SK-N-SH (cell line): ENCODE measurements around the gene KCNH4. TPM values are rescaled to one million over a fixed set of nuclear protein-coding genes. Genes with fewer than 3 reads are reported as not detected.

Experiments used
- CTCF ChIA-PET: fragments of 300-600, 350-600 bp; formaldehyde crosslinking; extraction: SDS; loops from one replicate; lab custom pipeline; 2021; lab: Yijun Ruan, JAX
- POLR2A ChIA-PET: fragments of 350-600 bp; sonication (Branson Sonifier 250); formaldehyde crosslinking; extraction: SDS; loops from one replicate; lab custom pipeline; 2020; ENCODE audit warnings: antibody characterized with exemption, inconsistent platforms; lab: Yijun Ruan, JAX
- DNase-seq: peaks from one replicate; pipeline ENCODE4 v3.0.0; 2012
- H2AFZ ChIP-seq: fragments of 200-600 bp; sonication (generic); 2 replicates; pipeline ENCODE4 v1.8.1; 2016; ENCODE audit warnings: antibody characterized with exemption, mild to moderate bottlenecking, low read depth
- H3F3A ChIP-seq: fragments of 200-600 bp; sonication (generic); replicated peaks from 2 replicates; pipeline ENCODE3; 2016; ENCODE audit warnings: antibody characterized with exemption, mild to moderate bottlenecking; ENCODE audit not compliant: insufficient read depth
- H3K27ac ChIP-seq, 2 experiments: fragments of 200-500 bp in 1 of 2; fragments of 200-600 bp in 1 of 2; sonication (Bioruptor generic) in 1 of 2; sonication (generic), shearing (Covaris generic) in 1 of 2; 2 replicates each; pipeline versions ENCODE4 v1.5.1 to v1.6.1; 2014 to 2016; ENCODE audit warnings: low read depth in 2 of 2, inconsistent platforms in 1 of 2, low read length in 1 of 2, mild to moderate bottlenecking in 1 of 2, mixed read lengths in 1 of 2
- H3K27me3 ChIP-seq: fragments of 200-600 bp; sonication (generic), shearing (Covaris generic); 2 replicates; pipeline ENCODE4 v1.6.1; 2016; ENCODE audit warnings: mixed run types; ENCODE audit not compliant: insufficient read depth
- H3K36me3 ChIP-seq, 2 experiments: fragments of 200-500 bp in 1 of 2; fragments of 200-600 bp in 1 of 2; sonication (Bioruptor generic) in 1 of 2; sonication (generic) in 1 of 2; replicated peaks in 1 of 2; 2 replicates each; pipeline versions ENCODE3 to v1.5.1; 2014 to 2016; ENCODE audit warnings: low read length in 1 of 2, mild to moderate bottlenecking in 1 of 2; ENCODE audit not compliant: insufficient read depth in 2 of 2, control insufficient read depth in 1 of 2
- H3K4me1 ChIP-seq, 2 experiments: fragments of 200-500 bp in 1 of 2; fragments of 200-600 bp in 1 of 2; sonication (Bioruptor generic) in 1 of 2; sonication (generic), shearing (Covaris generic) in 1 of 2; 2 replicates each; pipeline versions ENCODE4 v1.5.1 to v1.6.1; 2014 to 2016; ENCODE audit warnings: low read depth in 1 of 2, low read length in 1 of 2, mixed run types in 1 of 2; ENCODE audit not compliant: insufficient read depth in 2 of 2, control insufficient read depth in 1 of 2
- H3K4me2 ChIP-seq: fragments of 200-600 bp; sonication (generic), shearing (Covaris generic); 2 replicates; pipeline ENCODE4 v1.6.1; 2017; ENCODE audit warnings: mixed run types
- H3K4me3 ChIP-seq, 2 experiments: fragments of 200-500 bp in 1 of 2; fragments of 200-600 bp in 1 of 2; sonication (Bioruptor generic) in 1 of 2; sonication (generic), shearing (Covaris generic) in 1 of 2; 2 replicates each; pipeline versions ENCODE4 v1.5.1 to v1.8.1; 2014 to 2016; ENCODE audit warnings: low read depth in 2 of 2, inconsistent platforms in 1 of 2, low read length in 1 of 2, mild to moderate bottlenecking in 1 of 2, mixed read lengths in 1 of 2, moderate library complexity in 1 of 2
- H3K79me2 ChIP-seq: fragments of 200-600 bp; sonication (generic); 2 replicates; pipeline ENCODE4 v1.8.1; 2017; ENCODE audit warnings: mild to moderate bottlenecking; ENCODE audit not compliant: insufficient read depth
- H3K9ac ChIP-seq: fragments of 200-600 bp; sonication (generic); 2 replicates; pipeline ENCODE4 v1.6.1; 2017; ENCODE audit warnings: mixed run types
- H3K9me2 ChIP-seq: fragments of 200-600 bp; sonication (generic); 2 replicates; pipeline ENCODE4 v1.6.1; 2017; ENCODE audit warnings: mixed run types
- H3K9me3 ChIP-seq: fragments of 200-600 bp; sonication (generic); 2 replicates; pipeline ENCODE4 v1.6.1; 2017; ENCODE audit warnings: mixed run types, mild to moderate bottlenecking, moderate library complexity
- H4K20me1 ChIP-seq: fragments of 200-600 bp; sonication (generic); 2 replicates; pipeline ENCODE4 v1.6.1; 2017; ENCODE audit warnings: mild to moderate bottlenecking, mixed run types; ENCODE audit not compliant: insufficient read depth
- EZH2phosphoT487 ChIP-seq: fragments of 200-600 bp; sonication (generic); IDR thresholded peaks from 2 replicates; pipeline ENCODE4 v1.6.1; 2017; ENCODE audit warnings: low read depth, mixed run types, mild to moderate bottlenecking, antibody characterized with exemption, moderate library complexity, borderline replicate concordance
- FOSL2 ChIP-seq: IDR thresholded peaks from 2 replicates; pipeline ENCODE4 v1.4.0; 2012; ENCODE audit warnings: low read depth, mild to moderate bottlenecking, moderate library complexity, borderline replicate concordance
- FOXM1 ChIP-seq: IDR thresholded peaks from 2 replicates; pipeline ENCODE4 v1.4.0; 2012; ENCODE audit warnings: low read depth, mild to moderate bottlenecking
- GABPA ChIP-seq: IDR thresholded peaks from 2 replicates; pipeline ENCODE4 v1.4.0; 2012; ENCODE audit warnings: low read depth, mild to moderate bottlenecking
- MXI1 ChIP-seq: IDR thresholded peaks from 2 replicates; pipeline ENCODE4 v1.6.1; 2012; ENCODE audit warnings: mild to moderate bottlenecking, low read depth, low read length, improper control_type of control experiment
- POLR2AphosphoS5 ChIP-seq: IDR thresholded peaks from 2 replicates; pipeline ENCODE4 v1.6.1; 2012; ENCODE audit warnings: low read depth, low read length
- RAD21 ChIP-seq: IDR thresholded peaks from 2 replicates; pipeline ENCODE4 v1.6.1; 2012; ENCODE audit warnings: mild to moderate bottlenecking, low read length
- RXRA ChIP-seq: IDR thresholded peaks from 2 replicates; pipeline ENCODE4 v1.4.0; 2012; ENCODE audit warnings: low read depth, mild to moderate bottlenecking, borderline replicate concordance
- SIN3A ChIP-seq: IDR thresholded peaks from 2 replicates; pipeline ENCODE4 v1.6.1; 2012; ENCODE audit warnings: low read depth, mild to moderate bottlenecking, low read length, moderate library complexity, borderline replicate concordance
- TEAD4 ChIP-seq: IDR thresholded peaks from 2 replicates; pipeline ENCODE4 v1.4.0; 2012; ENCODE audit warnings: mild to moderate bottlenecking, borderline replicate concordance; ENCODE audit not compliant: insufficient read depth
- YY1 ChIP-seq: IDR thresholded peaks from 2 replicates; pipeline ENCODE4 v1.4.0; 2012; ENCODE audit warnings: low read depth, mild to moderate bottlenecking
- WGBS: methylation state at CpG from one replicate; pipeline ENCODE4 v1.1.6; 2017; ENCODE audit warnings: low lambda C conversion rate; 5-methylcytosine and 5-hydroxymethylcytosine counted together
- polyA plus RNA-seq, 3 experiments: library from polyadenylated mRNA; depleted of rRNA; stranded (reverse); fragments of >200 nt; gene quantifications; 2 replicates each; pipeline ENCODE4 v1.2.3, GENCODE V29; 2012
- TF ChIP-seq, protein P1 (sequence below): IDR thresholded peaks from 2 replicates; pipeline ENCODE4; 2012
- TF ChIP-seq, protein P2 (sequence below): IDR thresholded peaks from 2 replicates; pipeline ENCODE4 v1.6.1; 2012; ENCODE audit warnings: mild to moderate bottlenecking, low read depth, low read length, moderate library complexity
- TF ChIP-seq, protein P3 (sequence below): IDR thresholded peaks from 2 replicates; pipeline ENCODE4 v1.4.0; 2012; ENCODE audit warnings: low read depth, borderline replicate concordance
- TF ChIP-seq, protein P4 (sequence below): fragments of 200-600 bp; sonication (generic); IDR thresholded peaks from 2 replicates; pipeline ENCODE4 v1.6.1; 2017; ENCODE audit warnings: antibody characterized with exemption, mild to moderate bottlenecking, moderate library complexity

KCNH4 gene
- polyA plus RNA-seq, 1 of the 3 experiments (the other 2 are of a cell fraction), result 0.46 TPM

DNA sequence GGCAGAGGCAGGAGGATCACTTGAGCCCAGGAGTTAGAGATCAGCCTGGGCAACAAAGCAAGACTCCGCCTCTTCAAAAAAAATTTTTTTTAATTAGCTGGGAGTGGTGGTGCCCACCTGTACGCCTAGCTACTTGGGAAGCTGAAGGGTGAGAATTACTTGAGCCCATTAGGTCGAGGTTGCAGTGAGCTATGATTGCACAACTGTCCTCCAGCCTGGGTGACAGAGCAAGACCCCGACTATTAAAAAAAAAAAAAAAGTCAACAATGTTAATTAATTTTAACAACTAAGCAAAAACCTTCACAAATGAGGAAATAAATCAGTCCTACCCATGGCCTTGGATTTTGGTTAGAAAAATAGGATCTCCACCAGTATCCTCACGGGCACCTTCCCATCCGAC is 73.8 kb downstream of the KCNH4 start:
- peak overlapping the region; percentile 87 for H3K4me2 ChIP-seq
- peak overlapping the region; percentile 86; the same call in 1 of the 2 replicates for H2AFZ ChIP-seq
- WGBS, result 48% methylated on average over 6 of the region's 6 CpGs
- no peak overlapping the region for H3K27ac ChIP-seq
- H3K4me1 ChIP-seq, result peaks cover 0 to 11% of the 10 kb centered on the region in 2 experiments; a peak in 1 of 4 replicates
- H3K4me3 ChIP-seq, result peak overlapping the region; percentile 41 to 59
- TF ChIP-seq, protein P1, sequence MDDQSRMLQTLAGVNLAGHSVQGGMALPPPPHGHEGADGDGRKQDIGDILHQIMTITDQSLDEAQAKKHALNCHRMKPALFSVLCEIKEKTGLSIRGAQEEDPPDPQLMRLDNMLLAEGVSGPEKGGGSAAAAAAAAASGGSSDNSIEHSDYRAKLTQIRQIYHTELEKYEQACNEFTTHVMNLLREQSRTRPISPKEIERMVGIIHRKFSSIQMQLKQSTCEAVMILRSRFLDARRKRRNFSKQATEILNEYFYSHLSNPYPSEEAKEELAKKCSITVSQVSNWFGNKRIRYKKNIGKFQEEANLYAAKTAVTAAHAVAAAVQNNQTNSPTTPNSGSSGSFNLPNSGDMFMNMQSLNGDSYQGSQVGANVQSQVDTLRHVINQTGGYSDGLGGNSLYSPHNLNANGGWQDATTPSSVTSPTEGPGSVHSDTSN, result no peak
- TF ChIP-seq SIN3A, result no peak
- TF ChIP-seq, protein P2, sequence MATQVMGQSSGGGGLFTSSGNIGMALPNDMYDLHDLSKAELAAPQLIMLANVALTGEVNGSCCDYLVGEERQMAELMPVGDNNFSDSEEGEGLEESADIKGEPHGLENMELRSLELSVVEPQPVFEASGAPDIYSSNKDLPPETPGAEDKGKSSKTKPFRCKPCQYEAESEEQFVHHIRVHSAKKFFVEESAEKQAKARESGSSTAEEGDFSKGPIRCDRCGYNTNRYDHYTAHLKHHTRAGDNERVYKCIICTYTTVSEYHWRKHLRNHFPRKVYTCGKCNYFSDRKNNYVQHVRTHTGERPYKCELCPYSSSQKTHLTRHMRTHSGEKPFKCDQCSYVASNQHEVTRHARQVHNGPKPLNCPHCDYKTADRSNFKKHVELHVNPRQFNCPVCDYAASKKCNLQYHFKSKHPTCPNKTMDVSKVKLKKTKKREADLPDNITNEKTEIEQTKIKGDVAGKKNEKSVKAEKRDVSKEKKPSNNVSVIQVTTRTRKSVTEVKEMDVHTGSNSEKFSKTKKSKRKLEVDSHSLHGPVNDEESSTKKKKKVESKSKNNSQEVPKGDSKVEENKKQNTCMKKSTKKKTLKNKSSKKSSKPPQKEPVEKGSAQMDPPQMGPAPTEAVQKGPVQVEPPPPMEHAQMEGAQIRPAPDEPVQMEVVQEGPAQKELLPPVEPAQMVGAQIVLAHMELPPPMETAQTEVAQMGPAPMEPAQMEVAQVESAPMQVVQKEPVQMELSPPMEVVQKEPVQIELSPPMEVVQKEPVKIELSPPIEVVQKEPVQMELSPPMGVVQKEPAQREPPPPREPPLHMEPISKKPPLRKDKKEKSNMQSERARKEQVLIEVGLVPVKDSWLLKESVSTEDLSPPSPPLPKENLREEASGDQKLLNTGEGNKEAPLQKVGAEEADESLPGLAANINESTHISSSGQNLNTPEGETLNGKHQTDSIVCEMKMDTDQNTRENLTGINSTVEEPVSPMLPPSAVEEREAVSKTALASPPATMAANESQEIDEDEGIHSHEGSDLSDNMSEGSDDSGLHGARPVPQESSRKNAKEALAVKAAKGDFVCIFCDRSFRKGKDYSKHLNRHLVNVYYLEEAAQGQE, result no peak
- TF ChIP-seq, protein P3, sequence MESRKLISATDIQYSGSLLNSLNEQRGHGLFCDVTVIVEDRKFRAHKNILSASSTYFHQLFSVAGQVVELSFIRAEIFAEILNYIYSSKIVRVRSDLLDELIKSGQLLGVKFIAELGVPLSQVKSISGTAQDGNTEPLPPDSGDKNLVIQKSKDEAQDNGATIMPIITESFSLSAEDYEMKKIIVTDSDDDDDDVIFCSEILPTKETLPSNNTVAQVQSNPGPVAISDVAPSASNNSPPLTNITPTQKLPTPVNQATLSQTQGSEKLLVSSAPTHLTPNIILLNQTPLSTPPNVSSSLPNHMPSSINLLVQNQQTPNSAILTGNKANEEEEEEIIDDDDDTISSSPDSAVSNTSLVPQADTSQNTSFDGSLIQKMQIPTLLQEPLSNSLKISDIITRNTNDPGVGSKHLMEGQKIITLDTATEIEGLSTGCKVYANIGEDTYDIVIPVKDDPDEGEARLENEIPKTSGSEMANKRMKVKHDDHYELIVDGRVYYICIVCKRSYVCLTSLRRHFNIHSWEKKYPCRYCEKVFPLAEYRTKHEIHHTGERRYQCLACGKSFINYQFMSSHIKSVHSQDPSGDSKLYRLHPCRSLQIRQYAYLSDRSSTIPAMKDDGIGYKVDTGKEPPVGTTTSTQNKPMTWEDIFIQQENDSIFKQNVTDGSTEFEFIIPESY, result no peak
- no peak for TF ChIP-seq MXI1
- TF ChIP-seq TEAD4, result no peak
- TF ChIP-seq POLR2AphosphoS5, result no peak
- no peak for TF ChIP-seq RXRA
- no peak for TF ChIP-seq RAD21
- TF ChIP-seq FOXM1, result no peak
- TF ChIP-seq YY1, result no peak
- no peak for TF ChIP-seq FOSL2
- TF ChIP-seq, protein P4, sequence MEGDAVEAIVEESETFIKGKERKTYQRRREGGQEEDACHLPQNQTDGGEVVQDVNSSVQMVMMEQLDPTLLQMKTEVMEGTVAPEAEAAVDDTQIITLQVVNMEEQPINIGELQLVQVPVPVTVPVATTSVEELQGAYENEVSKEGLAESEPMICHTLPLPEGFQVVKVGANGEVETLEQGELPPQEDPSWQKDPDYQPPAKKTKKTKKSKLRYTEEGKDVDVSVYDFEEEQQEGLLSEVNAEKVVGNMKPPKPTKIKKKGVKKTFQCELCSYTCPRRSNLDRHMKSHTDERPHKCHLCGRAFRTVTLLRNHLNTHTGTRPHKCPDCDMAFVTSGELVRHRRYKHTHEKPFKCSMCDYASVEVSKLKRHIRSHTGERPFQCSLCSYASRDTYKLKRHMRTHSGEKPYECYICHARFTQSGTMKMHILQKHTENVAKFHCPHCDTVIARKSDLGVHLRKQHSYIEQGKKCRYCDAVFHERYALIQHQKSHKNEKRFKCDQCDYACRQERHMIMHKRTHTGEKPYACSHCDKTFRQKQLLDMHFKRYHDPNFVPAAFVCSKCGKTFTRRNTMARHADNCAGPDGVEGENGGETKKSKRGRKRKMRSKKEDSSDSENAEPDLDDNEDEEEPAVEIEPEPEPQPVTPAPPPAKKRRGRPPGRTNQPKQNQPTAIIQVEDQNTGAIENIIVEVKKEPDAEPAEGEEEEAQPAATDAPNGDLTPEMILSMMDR, result no peak
- no peak for TF ChIP-seq EZH2phosphoT487
- TF ChIP-seq GABPA, result no peak
- H3K9me2 ChIP-seq, result no peaks in the 10 kb centered on the region
- no peaks in the 10 kb centered on the region for H3K36me3 ChIP-seq
- ChIA-PET POLR2A (interaction anchor here (0.6 kb wide), 1 partner anchor 122 kb away, joined by 3 read pairs; no protein-coding TSS in a partner anchor), CTCF (interaction anchor here (1.0 to 29.9 kb wide), 6 partner anchors 9 to 144 kb away, joined by 4 to 496 read pairs (median 10); partner anchors contain the start of genes DNAJC7 and NKIRAS2)
- H3K9me3 ChIP-seq, result no peaks in the 10 kb centered on the region
- no peaks in the 10 kb centered on the region for H4K20me1 ChIP-seq
- no peaks in the 10 kb centered on the region for H3K79me2 ChIP-seq
- H3F3A ChIP-seq, result no peaks in the 10 kb centered on the region
- no peaks in the 10 kb centered on the region for H3K27me3 ChIP-seq
- no peak overlapping the region for H3K9ac ChIP-seq
- no peak for DNase-seq

Other genes starting within 250 kb of the KCNH4 start
- 44.8 and 54.8 TPM in 2 replicates for gene CNP, start 214.3 kb downstream of the KCNH4 start, polyA plus RNA-seq (2012; rRNA removed)
- 38.8 and 48.5 TPM in 2 replicates for gene DNAJC7, start 163.7 kb downstream of the KCNH4 start, polyA plus RNA-seq (2012; rRNA removed)
- gene NKIRAS2, start 161.1 kb downstream of the KCNH4 start, polyA plus RNA-seq (2012; rRNA removed), result 89.8 and 91.8 TPM in 2 replicates
- gene C17orf113, start 130.5 kb downstream of the KCNH4 start, polyA plus RNA-seq (2012; rRNA removed), result 0.44 and 0.52 TPM in 2 replicates
- 0.05 and 0.13 TPM in 2 replicates for gene ZNF385C, start 82.7 kb downstream of the KCNH4 start, polyA plus RNA-seq (2012; rRNA removed)
- gene DHX58, start 68.4 kb downstream of the KCNH4 start, polyA plus RNA-seq (2012; rRNA removed), result 1.2 and 1.6 TPM in 2 replicates
- gene KAT2A, start 59.8 kb downstream of the KCNH4 start, polyA plus RNA-seq (2012; rRNA removed), result 45.1 and 58.6 TPM in 2 replicates
- 0.03 and 0.05 TPM in 2 replicates for gene HSPB9, start 58.3 kb downstream of the KCNH4 start, polyA plus RNA-seq (2012; rRNA removed)
- gene RAB5C, start 26.2 kb downstream of the KCNH4 start, polyA plus RNA-seq (2012; rRNA removed), result 257 and 285 TPM in 2 replicates
- not detected in 2 replicates for gene HCRT, start 4.3 kb upstream of the KCNH4 start, polyA plus RNA-seq (2012; rRNA removed)
- gene GHDC, start 13.4 kb upstream of the KCNH4 start, polyA plus RNA-seq (2012; rRNA removed), result 15.8 and 18.0 TPM in 2 replicates
- gene STAT5B, start 95.2 kb upstream of the KCNH4 start, polyA plus RNA-seq (2012; rRNA removed), result 23.6 and 27.7 TPM in 2 replicates
- 1.4 and 2.3 TPM in 2 replicates for gene STAT5A, start 107.4 kb upstream of the KCNH4 start, polyA plus RNA-seq (2012; rRNA removed)
- 35.7 and 38.7 TPM in 2 replicates for gene STAT3, start 207.3 kb upstream of the KCNH4 start, polyA plus RNA-seq (2012; rRNA removed)
- 264 and 290 TPM in 2 replicates for gene CAVIN1, start 242.1 kb upstream of the KCNH4 start, polyA plus RNA-seq (2012; rRNA removed)